RWPE1 (cell line): Measurements from ENCODE around the gene GGACT.

Experiments used
- CTCF ChIA-PET: fragments of 350-600 bp; sonication (Branson Sonifier 250); formaldehyde crosslinking; extraction: SDS; loops from one replicate; lab custom pipeline; 2021; lab: Yijun Ruan, JAX
- POLR2A ChIA-PET: fragments of 400-600 bp; formaldehyde crosslinking; extraction: SDS; loops from one replicate; lab custom pipeline; 2020; ENCODE audit warnings: antibody characterized with exemption; ENCODE audit not compliant: low non-redundant PET; lab: Yijun Ruan, JAX
- DNase-seq: peaks from one replicate; pipeline ENCODE4 v3.0.0; 2012; ENCODE audit warnings: low spot score
- H3K27ac ChIP-seq: fragments of 450-650 bp; 2 replicates; pipeline ENCODE4 v1.5.1; 2017
- TF ChIP-seq, protein P1 (sequence below): fragments of 450-650 bp; conservative IDR thresholded peaks from 2 replicates; pipeline ENCODE4 v1.5.1; 2017; ENCODE audit warnings: low read depth, mild to moderate bottlenecking

Gene GGACT

GRCh38 chr13:100485265-100485664 is 103.3 kb downstream of the GGACT start:
- TF ChIP-seq, protein P1, sequence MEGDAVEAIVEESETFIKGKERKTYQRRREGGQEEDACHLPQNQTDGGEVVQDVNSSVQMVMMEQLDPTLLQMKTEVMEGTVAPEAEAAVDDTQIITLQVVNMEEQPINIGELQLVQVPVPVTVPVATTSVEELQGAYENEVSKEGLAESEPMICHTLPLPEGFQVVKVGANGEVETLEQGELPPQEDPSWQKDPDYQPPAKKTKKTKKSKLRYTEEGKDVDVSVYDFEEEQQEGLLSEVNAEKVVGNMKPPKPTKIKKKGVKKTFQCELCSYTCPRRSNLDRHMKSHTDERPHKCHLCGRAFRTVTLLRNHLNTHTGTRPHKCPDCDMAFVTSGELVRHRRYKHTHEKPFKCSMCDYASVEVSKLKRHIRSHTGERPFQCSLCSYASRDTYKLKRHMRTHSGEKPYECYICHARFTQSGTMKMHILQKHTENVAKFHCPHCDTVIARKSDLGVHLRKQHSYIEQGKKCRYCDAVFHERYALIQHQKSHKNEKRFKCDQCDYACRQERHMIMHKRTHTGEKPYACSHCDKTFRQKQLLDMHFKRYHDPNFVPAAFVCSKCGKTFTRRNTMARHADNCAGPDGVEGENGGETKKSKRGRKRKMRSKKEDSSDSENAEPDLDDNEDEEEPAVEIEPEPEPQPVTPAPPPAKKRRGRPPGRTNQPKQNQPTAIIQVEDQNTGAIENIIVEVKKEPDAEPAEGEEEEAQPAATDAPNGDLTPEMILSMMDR: no peak

GRCh38 chr13:100484702-100485101 is 103.9 kb downstream of the GGACT start:
- CTCF ChIA-PET: no interaction called here
- TF ChIP-seq, protein P1: no peak
- H3K27ac ChIP-seq: no peak overlapping the region
- POLR2A ChIA-PET: no interaction called here
- DNase-seq: no peak

More at GRCh38 chr13:100485265-100485664, 103.3 kb downstream of the GGACT start:
- no peak for DNase-seq
- POLR2A ChIA-PET: no interaction called here
- no peak overlapping the region for H3K27ac ChIP-seq
- CTCF ChIA-PET: no interaction called here

DNA sequence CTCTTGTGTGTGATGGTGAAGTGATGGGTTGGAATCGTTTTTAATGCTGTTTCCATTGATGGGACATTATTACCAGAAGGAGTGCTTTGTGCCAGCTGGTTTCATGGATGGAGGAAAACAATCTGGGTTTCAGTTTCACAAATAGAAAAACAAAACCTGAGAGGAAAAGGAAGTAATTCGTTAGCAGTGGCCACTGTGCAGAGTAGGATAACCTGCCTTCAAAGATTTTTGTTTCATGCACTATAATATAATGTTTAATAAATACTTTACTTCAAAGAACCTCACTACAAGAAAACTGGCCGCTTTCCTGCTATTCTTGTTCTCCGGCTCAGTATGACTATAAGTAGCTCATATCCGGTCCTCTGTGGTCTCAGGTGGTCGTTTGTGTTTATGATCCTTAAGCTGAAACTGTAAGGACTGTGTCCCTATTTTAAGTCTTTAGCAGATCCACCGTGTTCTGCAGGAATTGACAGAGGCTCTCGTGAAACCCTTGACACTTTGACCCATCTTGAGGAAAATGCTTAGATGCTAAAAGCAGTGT is 104.7 kb downstream of the GGACT start:
- H3K27ac ChIP-seq: no peak overlapping the region
- TF ChIP-seq, protein P1: no peak
- POLR2A ChIA-PET: no interaction called here
- no peak for DNase-seq
- CTCF ChIA-PET: interaction anchor here (1.0 kb wide), 1 partner anchor 11 kb away, joined by 3 read pairs; no protein-coding TSS in a partner anchor

- CTCF ChIA-PET: interaction anchor here (0.7 to 1.0 kb wide), 2 partner anchors 12 to 108 kb away, joined by 3 read pairs; no protein-coding TSS in a partner anchor
Observed at GRCh38 chr13:100483139-100483538, 105.5 kb downstream of the GGACT start.

GRCh38 chr13:100480676-100481075 is 107.9 kb downstream of the GGACT start:
- no peak for DNase-seq
- TF ChIP-seq, protein P1: no peak
- ChIA-PET POLR2A (no interaction called here), CTCF (no interaction called here)
- no peak overlapping the region for H3K27ac ChIP-seq

More at GRCh38 chr13:100483139-100483538, 105.5 kb downstream of the GGACT start:
- POLR2A ChIA-PET: no interaction called here
- TF ChIP-seq, protein P1: no peak
- H3K27ac ChIP-seq: no peak overlapping the region
- DNase-seq: no peak
